WTC11 (cell line): ENCODE data around the gene RANBP3. TPM values are rescaled to one million over a fixed set of nuclear protein-coding genes. Genes with fewer than 3 reads are reported as not detected.

ENCODE experiments used
- ATAC-seq: fragments of 200-7000 bp; cut with Tn5 transposase; 2 replicates; pipeline ENCODE4 v1.10.0; 2021; ENCODE audit warnings: mild to moderate bottlenecking, moderate library complexity
- CTCF ChIA-PET: fragments of 300-600 bp; sonication (Branson Sonifier 250); formaldehyde crosslinking; loops from one replicate; lab custom pipeline; 2021; ENCODE audit warnings: antibody characterized with exemption; lab: Charles Lee
- POLR2A ChIA-PET: fragments of 350-600 bp; sonication (Branson Sonifier 250); formaldehyde crosslinking; loops from one replicate; lab custom pipeline; 2021; ENCODE audit warnings: antibody characterized with exemption; lab: Charles Lee
- DNase-seq: peaks from one replicate; pipeline ENCODE4 v3.0.0; 2021; ENCODE audit warnings: low spot score
- H3K27ac Mint-ChIP-seq: 2 replicates; pipeline ENCODE4 v1.8.0; 2021; ENCODE audit warnings: mixed read lengths
- H3K27me3 Mint-ChIP-seq: 2 replicates; pipeline ENCODE4 v1.8.0; 2021; ENCODE audit warnings: low read depth, mild to moderate bottlenecking, moderate library complexity, mixed read lengths
- H3K36me3 Mint-ChIP-seq: 2 replicates; pipeline ENCODE4 v1.8.0; 2021; ENCODE audit warnings: mixed read lengths
- H3K4me1 Mint-ChIP-seq: 2 replicates; pipeline ENCODE4 v1.8.0; 2022; ENCODE audit warnings: mixed read lengths
- H3K4me3 Mint-ChIP-seq: 2 replicates; pipeline ENCODE4 v1.8.0; 2021; ENCODE audit warnings: mild to moderate bottlenecking, moderate library complexity, mixed read lengths
- H3K9me3 Mint-ChIP-seq: 2 replicates; pipeline ENCODE4 v1.8.0; 2021; ENCODE audit warnings: mixed read lengths
- AR ChIP-seq: fragments of 250-450 bp; sonication (Bioruptor Pico); IDR thresholded peaks from 2 replicates; pipeline ENCODE4 v1.9.0; 2021; ENCODE audit warnings: mild to moderate bottlenecking
- CTCF ChIP-seq: fragments of 200-600 bp; IDR thresholded peaks from 2 replicates; pipeline ENCODE4 v1.8.0; 2022; ENCODE audit warnings: antibody characterized with exemption
- FOXJ3 ChIP-seq: sonication (generic); formaldehyde crosslinking; IDR thresholded peaks from 2 replicates; pipeline ENCODE4 v1.9.0; 2021; ENCODE audit warnings: missing genetic modification reagents, mild to moderate bottlenecking, borderline replicate concordance
- FOXK1 ChIP-seq: sonication (generic); formaldehyde crosslinking; IDR thresholded peaks from 2 replicates; pipeline ENCODE4 v1.8.0; 2022; ENCODE audit warnings: mild to moderate bottlenecking, moderate library complexity, missing genetic modification reagents
- FOXP4 ChIP-seq: sonication (generic); formaldehyde crosslinking; IDR thresholded peaks from 2 replicates; pipeline ENCODE4 v1.8.0; 2022; ENCODE audit warnings: mild to moderate bottlenecking, missing genetic modification reagents
- GABPB1 ChIP-seq: sonication (generic); formaldehyde crosslinking; IDR thresholded peaks from 2 replicates; pipeline ENCODE4 v1.8.1; 2023; ENCODE audit warnings: mild to moderate bottlenecking, missing genetic modification reagents
- GRHL2 ChIP-seq: fragments of 250-450 bp; sonication (Bioruptor Pico); IDR thresholded peaks from 2 replicates; pipeline ENCODE4 v1.8.0; 2022; ENCODE audit warnings: mild to moderate bottlenecking, moderate library complexity; ENCODE audit not compliant: insufficient replicate concordance, severe bottlenecking
- JUN ChIP-seq: sonication (generic); formaldehyde crosslinking; IDR thresholded peaks from 2 replicates; pipeline ENCODE4 v1.8.0; 2023; ENCODE audit warnings: mild to moderate bottlenecking, missing genetic modification reagents
- KAT7 ChIP-seq: sonication (generic); formaldehyde crosslinking; IDR thresholded peaks from 2 replicates; pipeline ENCODE4 v1.8.1; 2023; ENCODE audit warnings: missing genetic modification reagents, mild to moderate bottlenecking, borderline replicate concordance
- MAX ChIP-seq: sonication (generic); formaldehyde crosslinking; IDR thresholded peaks from 2 replicates; pipeline ENCODE4 v1.8.0; 2022; ENCODE audit warnings: mild to moderate bottlenecking, missing genetic modification reagents
- NR2C2 ChIP-seq: sonication (generic); formaldehyde crosslinking; IDR thresholded peaks from 2 replicates; pipeline ENCODE4 v1.8.0; 2022; ENCODE audit warnings: mild to moderate bottlenecking, missing genetic modification reagents
- PREB ChIP-seq: sonication (generic); formaldehyde crosslinking; IDR thresholded peaks from 2 replicates; pipeline ENCODE4 v1.8.1; 2022; ENCODE audit warnings: mild to moderate bottlenecking, missing genetic modification reagents, moderate library complexity, borderline replicate concordance
- TEAD4 ChIP-seq: sonication (generic); formaldehyde crosslinking; IDR thresholded peaks from 2 replicates; pipeline ENCODE4 v1.8.0; 2022; ENCODE audit warnings: mild to moderate bottlenecking, missing genetic modification reagents
- total RNA-seq: library from RNA; stranded (reverse); gene quantifications from 3 replicates; pipeline ENCODE4 v1.2.3, GENCODE V29; 2021
- TF ChIP-seq, protein P1 (sequence below): sonication (generic); formaldehyde crosslinking; conservative IDR thresholded peaks from 2 replicates; pipeline ENCODE4 v1.8.1; 2022; ENCODE audit warnings: mild to moderate bottlenecking, missing genetic modification reagents
- TF ChIP-seq, protein P2 (sequence below): sonication (generic); formaldehyde crosslinking; conservative IDR thresholded peaks from 2 replicates; pipeline ENCODE4 v1.8.1; 2023; ENCODE audit warnings: mild to moderate bottlenecking, low read depth, missing genetic modification reagents, moderate library complexity
- TF ChIP-seq, protein P3 (sequence below): sonication (generic); formaldehyde crosslinking; IDR thresholded peaks from 2 replicates; pipeline ENCODE4 v1.8.0; 2022; ENCODE audit warnings: mild to moderate bottlenecking, missing genetic modification reagents
- TF ChIP-seq, protein P4 (sequence below): sonication (generic); formaldehyde crosslinking; IDR thresholded peaks from 2 replicates; pipeline ENCODE4 v1.8.1; 2023; ENCODE audit warnings: mild to moderate bottlenecking, moderate library complexity, missing genetic modification reagents

The RANBP3 gene
- total RNA-seq, 1 experiment from 2014 or later: 76.3 TPM

- H3K4me3 Mint-ChIP-seq: peak overlapping the region; percentile 18
- ChIA-PET POLR2A (interaction anchor here (0.5 to 1.4 kb wide), 3 partner anchors 12 to 393 kb away, joined by 3 to 4 read pairs (median 4); partner anchors contain the start of gene CLPP), CTCF (interaction anchor here (0.6 to 3.3 kb wide), 43 partner anchors 10 to 1101 kb away, joined by 3 to 95 read pairs (median 5); partner anchors contain the start of genes NDUFA11, NRTN, RANBP3 and VMAC)
- peaks cover 50% of the 10 kb centered on the region for H3K4me1 Mint-ChIP-seq
- no peaks in the 10 kb centered on the region for H3K9me3 Mint-ChIP-seq
- no peaks in the 10 kb centered on the region for H3K27me3 Mint-ChIP-seq
- DNase-seq (peak; percentile 77), ATAC-seq (peak; percentile 70)
- H3K36me3 Mint-ChIP-seq: peaks cover 6% of the 10 kb centered on the region; the same call in 1 of the 2 replicates
- H3K27ac Mint-ChIP-seq: peak overlapping the region; percentile 97
- TF ChIP-seq JUN (CRISPR knock-in tag): no peak
- TF ChIP-seq PREB (CRISPR knock-in tag): no peak
- TF ChIP-seq, protein P1, sequence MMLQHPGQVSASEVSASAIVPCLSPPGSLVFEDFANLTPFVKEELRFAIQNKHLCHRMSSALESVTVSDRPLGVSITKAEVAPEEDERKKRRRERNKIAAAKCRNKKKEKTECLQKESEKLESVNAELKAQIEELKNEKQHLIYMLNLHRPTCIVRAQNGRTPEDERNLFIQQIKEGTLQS: no peak
- no peak for TF ChIP-seq TEAD4 (CRISPR knock-in tag)
- TF ChIP-seq FOXK1 (CRISPR knock-in tag): 0 out of 2 replicates have a peak, but pooled peaks have one; percentile 49
- TF ChIP-seq, protein P2, sequence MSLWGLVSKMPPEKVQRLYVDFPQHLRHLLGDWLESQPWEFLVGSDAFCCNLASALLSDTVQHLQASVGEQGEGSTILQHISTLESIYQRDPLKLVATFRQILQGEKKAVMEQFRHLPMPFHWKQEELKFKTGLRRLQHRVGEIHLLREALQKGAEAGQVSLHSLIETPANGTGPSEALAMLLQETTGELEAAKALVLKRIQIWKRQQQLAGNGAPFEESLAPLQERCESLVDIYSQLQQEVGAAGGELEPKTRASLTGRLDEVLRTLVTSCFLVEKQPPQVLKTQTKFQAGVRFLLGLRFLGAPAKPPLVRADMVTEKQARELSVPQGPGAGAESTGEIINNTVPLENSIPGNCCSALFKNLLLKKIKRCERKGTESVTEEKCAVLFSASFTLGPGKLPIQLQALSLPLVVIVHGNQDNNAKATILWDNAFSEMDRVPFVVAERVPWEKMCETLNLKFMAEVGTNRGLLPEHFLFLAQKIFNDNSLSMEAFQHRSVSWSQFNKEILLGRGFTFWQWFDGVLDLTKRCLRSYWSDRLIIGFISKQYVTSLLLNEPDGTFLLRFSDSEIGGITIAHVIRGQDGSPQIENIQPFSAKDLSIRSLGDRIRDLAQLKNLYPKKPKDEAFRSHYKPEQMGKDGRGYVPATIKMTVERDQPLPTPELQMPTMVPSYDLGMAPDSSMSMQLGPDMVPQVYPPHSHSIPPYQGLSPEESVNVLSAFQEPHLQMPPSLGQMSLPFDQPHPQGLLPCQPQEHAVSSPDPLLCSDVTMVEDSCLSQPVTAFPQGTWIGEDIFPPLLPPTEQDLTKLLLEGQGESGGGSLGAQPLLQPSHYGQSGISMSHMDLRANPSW: no peak
- no peak for TF ChIP-seq GRHL2 (CRISPR knock-in tag)
- TF ChIP-seq CTCF: peak; percentile 63
- TF ChIP-seq, protein P3, sequence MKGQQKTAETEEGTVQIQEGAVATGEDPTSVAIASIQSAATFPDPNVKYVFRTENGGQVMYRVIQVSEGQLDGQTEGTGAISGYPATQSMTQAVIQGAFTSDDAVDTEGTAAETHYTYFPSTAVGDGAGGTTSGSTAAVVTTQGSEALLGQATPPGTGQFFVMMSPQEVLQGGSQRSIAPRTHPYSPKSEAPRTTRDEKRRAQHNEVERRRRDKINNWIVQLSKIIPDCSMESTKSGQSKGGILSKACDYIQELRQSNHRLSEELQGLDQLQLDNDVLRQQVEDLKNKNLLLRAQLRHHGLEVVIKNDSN (CRISPR knock-in tag): 0 out of 2 replicates have a peak, but pooled peaks have one; percentile 8
- TF ChIP-seq GABPB1: peak; percentile 18; the same call in 1 of the 2 replicates
- TF ChIP-seq, protein P4, sequence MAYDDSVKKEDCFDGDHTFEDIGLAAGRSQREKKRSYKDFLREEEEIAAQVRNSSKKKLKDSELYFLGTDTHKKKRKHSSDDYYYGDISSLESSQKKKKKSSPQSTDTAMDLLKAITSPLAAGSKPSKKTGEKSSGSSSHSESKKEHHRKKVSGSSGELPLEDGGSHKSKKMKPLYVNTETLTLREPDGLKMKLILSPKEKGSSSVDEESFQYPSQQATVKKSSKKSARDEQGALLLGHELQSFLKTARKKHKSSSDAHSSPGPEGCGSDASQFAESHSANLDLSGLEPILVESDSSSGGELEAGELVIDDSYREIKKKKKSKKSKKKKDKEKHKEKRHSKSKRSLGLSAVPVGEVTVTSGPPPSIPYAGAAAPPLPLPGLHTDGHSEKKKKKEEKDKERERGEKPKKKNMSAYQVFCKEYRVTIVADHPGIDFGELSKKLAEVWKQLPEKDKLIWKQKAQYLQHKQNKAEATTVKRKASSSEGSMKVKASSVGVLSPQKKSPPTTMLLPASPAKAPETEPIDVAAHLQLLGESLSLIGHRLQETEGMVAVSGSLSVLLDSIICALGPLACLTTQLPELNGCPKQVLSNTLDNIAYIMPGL (CRISPR knock-in tag): no peak
- no peak for TF ChIP-seq AR (CRISPR knock-in tag)
- no peak for TF ChIP-seq KAT7
- no peak for TF ChIP-seq FOXJ3
- TF ChIP-seq NR2C2 (CRISPR knock-in tag): no peak
- TF ChIP-seq MAX (CRISPR knock-in tag): no peak
- TF ChIP-seq FOXP4: no peak
Measured at GRCh38 chr19:5967994-5968430, 9.9 kb downstream of the RANBP3 start.
